Fibroblast of lung (primary cell): Measurements from ENCODE around the gene NUDT22. TPM values are rescaled to one million over a fixed set of nuclear protein-coding genes. Genes with fewer than 3 reads are reported as not detected.

Experiments used
- DNase-seq, 2 donors: peaks; one replicate each; pipeline versions ENCODE4 v3.0.0 to v3.0.0-alpha.2; 2010; ENCODE audit warnings: low read depth in 2 of 2
- H2AFZ ChIP-seq: 2 replicates; pipeline ENCODE4 v1.5.1; 2012; ENCODE audit warnings: low read length, control low read depth, inconsistent platforms
- H3K27ac ChIP-seq: 2 replicates; pipeline ENCODE4 v1.5.1; 2011; ENCODE audit warnings: low read length, control low read depth; ENCODE audit not compliant: insufficient read depth
- H3K27me3 ChIP-seq: 2 replicates; pipeline ENCODE4 v1.5.1; 2011; ENCODE audit warnings: mild to moderate bottlenecking, low read length; ENCODE audit not compliant: control insufficient read depth, insufficient read depth
- H3K36me3 ChIP-seq: 2 replicates; pipeline ENCODE4 v1.5.1; 2011; ENCODE audit warnings: low read length; ENCODE audit not compliant: control insufficient read depth, insufficient read depth
- H3K4me1 ChIP-seq: 2 replicates; pipeline ENCODE4 v1.5.1; 2011; ENCODE audit warnings: low read length; ENCODE audit not compliant: control insufficient read depth, insufficient read depth; ENCODE audit errors: extremely low read depth
- H3K4me2 ChIP-seq: 2 replicates; pipeline ENCODE4 v1.5.1; 2011; ENCODE audit warnings: low read length, control low read depth; ENCODE audit not compliant: insufficient read depth; ENCODE audit errors: extremely low read depth
- H3K4me3 ChIP-seq, 4 experiments: fragments of 200-600 bp in 1 of 4; sonication (generic) in 1 of 4; replicated peaks in 1 of 4; 2 replicates each; pipeline ENCODE4 v1.5.1; 2011 to 2016; ENCODE audit warnings: low read length in 4 of 4, low read depth in 3 of 4, mild to moderate bottlenecking in 3 of 4, control low read depth in 2 of 4, inconsistent platforms in 1 of 4, mixed read lengths in 1 of 4; ENCODE audit not compliant: insufficient read depth in 1 of 4; ENCODE audit errors: control extremely low read depth in 1 of 4
- H3K79me2 ChIP-seq: 2 replicates; pipeline ENCODE4 v1.5.1; 2012; ENCODE audit warnings: mild to moderate bottlenecking, low read length, inconsistent platforms; ENCODE audit not compliant: control insufficient read depth, insufficient read depth
- H3K9ac ChIP-seq: 2 replicates; pipeline ENCODE4 v1.5.1; 2011; ENCODE audit warnings: mild to moderate bottlenecking, low read length, control low read depth; ENCODE audit not compliant: insufficient read depth
- H3K9me3 ChIP-seq: 2 replicates; pipeline ENCODE4 v1.5.1; 2012; ENCODE audit warnings: low read depth, low read length; ENCODE audit not compliant: control insufficient read depth, insufficient read depth
- H4K20me1 ChIP-seq: 2 replicates; pipeline ENCODE4 v1.5.1; 2011; ENCODE audit warnings: low read length; ENCODE audit not compliant: control insufficient read depth, insufficient read depth; ENCODE audit errors: extremely low read depth
- EZH2 ChIP-seq: IDR thresholded peaks from 2 replicates; pipeline ENCODE4 v1.5.1; 2012; ENCODE audit warnings: low read length, control low read depth, mild to moderate bottlenecking; ENCODE audit errors: missing control alignments
- polyA plus RNA-seq, 2 donors: library from polyadenylated mRNA; depleted of rRNA in 1 of 2; stranded (reverse) in 1 of 2; unstranded in 1 of 2; fragments of >200 nt; gene quantifications; 2 replicates each; pipeline ENCODE4 v1.2.1, GENCODE V29; 2011 to 2012; ENCODE audit warnings: missing spikeins in 1 of 2
- total RNA-seq: library from RNA; depleted of rRNA; stranded (reverse); fragments of >200 nt; gene quantifications from 2 replicates; pipeline ENCODE4 v1.2.1, GENCODE V29; 2014
- TF ChIP-seq, protein P1 (sequence below), 2 donors: IDR thresholded peaks in 1 of 2; conservative IDR thresholded peaks in 1 of 2; 1 replicate in 1 of 2; 2 replicates in 1 of 2; pipeline ENCODE4 v1.5.1; 2011 to 2012; ENCODE audit warnings: low read length in 2 of 2, control low read depth in 1 of 2, inconsistent platforms in 1 of 2, low read depth in 1 of 2, mild to moderate bottlenecking in 1 of 2

Gene NUDT22
- total and polyA plus RNA-seq, 2 donors (not counting 1 experiment from before 2014, with no cell fraction given): 18.5 to 71.5 TPM

DNA sequence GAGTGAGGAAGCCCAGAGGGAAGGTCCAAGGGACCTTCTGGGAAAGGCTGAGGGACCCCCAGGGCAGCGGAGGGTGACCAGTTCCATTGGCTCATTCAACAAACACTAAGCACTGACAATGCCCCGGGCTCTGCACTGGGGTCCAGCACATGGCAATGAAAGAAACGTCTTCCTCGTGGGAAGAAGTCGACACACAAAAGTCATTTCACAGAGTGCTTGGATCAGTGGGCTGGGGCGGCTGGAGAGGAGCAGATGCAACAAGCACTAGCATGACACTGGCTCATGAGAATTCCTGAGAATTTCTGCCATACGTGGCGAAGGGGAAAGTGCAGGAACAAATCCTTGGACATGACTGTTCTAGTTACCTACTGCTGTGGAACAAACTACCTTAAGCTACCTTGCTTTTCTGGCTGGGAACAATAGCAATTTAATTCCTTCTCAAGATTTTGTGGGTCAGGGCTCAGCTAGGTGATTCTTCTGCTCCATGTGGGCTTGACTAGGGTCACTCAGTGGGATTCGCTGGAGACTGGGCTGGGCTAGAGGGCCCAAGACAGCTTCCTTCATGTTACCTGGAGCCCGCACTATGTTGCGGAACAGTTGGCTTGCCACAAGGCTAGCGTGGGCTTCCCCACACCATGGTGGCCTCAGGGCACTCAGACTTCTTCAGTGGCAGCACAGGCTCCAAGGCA is 47.0 kb upstream of the NUDT22 start:
- Histone ChIP-seq H3K4me3 (no peak overlapping the region), H4K20me1 (no peaks in the 10 kb centered on the region), H3K36me3 (peaks cover 5% of the 10 kb centered on the region), H2AFZ (no peak overlapping the region), H3K79me2 (peaks cover 6% of the 10 kb centered on the region), H3K27ac (no peak overlapping the region), H3K9me3 (no peaks in the 10 kb centered on the region), H3K27me3 (no peaks in the 10 kb centered on the region), H3K4me1 (peaks cover 15% of the 10 kb centered on the region), H3K4me2 (no peak overlapping the region), H3K9ac (no peak overlapping the region)
- TF ChIP-seq EZH2: no peak
- DNase-seq: no peak

DNA sequence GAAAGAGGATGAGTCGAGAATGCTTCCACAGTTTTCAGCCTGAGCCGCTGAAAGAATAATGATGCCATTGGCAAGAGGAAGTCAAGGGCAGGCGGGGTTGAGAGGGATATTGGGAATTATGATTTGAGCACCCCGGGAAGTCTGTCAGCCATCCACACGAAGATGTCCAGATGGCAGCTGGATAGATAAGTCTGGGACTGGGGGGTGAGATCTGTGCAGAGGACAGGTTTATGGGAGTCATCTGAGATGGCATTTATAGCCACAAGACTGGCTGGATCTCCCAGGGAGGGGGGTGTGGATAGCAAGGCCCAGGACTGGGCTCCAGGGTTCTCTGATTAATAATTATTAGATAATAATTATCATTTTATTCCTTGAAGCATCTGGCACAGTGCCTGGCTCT is 45.2 kb upstream of the NUDT22 start:
- peak overlapping the region; percentile 62 for H3K27ac ChIP-seq
- peaks cover 12% of the 10 kb centered on the region for H3K79me2 ChIP-seq
- H3K4me3 ChIP-seq: peak overlapping the region in 3 of 4 experiments; percentile 24 to 41 (median 33)
- H4K20me1 ChIP-seq: no peaks in the 10 kb centered on the region
- TF ChIP-seq EZH2: no peak
- TF ChIP-seq, protein P1, sequence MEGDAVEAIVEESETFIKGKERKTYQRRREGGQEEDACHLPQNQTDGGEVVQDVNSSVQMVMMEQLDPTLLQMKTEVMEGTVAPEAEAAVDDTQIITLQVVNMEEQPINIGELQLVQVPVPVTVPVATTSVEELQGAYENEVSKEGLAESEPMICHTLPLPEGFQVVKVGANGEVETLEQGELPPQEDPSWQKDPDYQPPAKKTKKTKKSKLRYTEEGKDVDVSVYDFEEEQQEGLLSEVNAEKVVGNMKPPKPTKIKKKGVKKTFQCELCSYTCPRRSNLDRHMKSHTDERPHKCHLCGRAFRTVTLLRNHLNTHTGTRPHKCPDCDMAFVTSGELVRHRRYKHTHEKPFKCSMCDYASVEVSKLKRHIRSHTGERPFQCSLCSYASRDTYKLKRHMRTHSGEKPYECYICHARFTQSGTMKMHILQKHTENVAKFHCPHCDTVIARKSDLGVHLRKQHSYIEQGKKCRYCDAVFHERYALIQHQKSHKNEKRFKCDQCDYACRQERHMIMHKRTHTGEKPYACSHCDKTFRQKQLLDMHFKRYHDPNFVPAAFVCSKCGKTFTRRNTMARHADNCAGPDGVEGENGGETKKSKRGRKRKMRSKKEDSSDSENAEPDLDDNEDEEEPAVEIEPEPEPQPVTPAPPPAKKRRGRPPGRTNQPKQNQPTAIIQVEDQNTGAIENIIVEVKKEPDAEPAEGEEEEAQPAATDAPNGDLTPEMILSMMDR (conservative IDR thresholded peaks at IDR 0.05 in 1 of 2, IDR thresholded peaks at IDR 0.05 in 1 of 2; ENCODE audit: low read depth in 1 of 2, low read length in 2 of 2): no peak
- no peaks in the 10 kb centered on the region for H3K27me3 ChIP-seq
- no peaks in the 10 kb centered on the region for H3K9me3 ChIP-seq
- H3K4me2 ChIP-seq: peak overlapping the region; percentile 90
- peaks cover 5% of the 10 kb centered on the region for H3K36me3 ChIP-seq
- no peak overlapping the region for H2AFZ ChIP-seq
- peaks cover 17% of the 10 kb centered on the region for H3K4me1 ChIP-seq
- no peak for DNase-seq
- no peak overlapping the region for H3K9ac ChIP-seq

DNA sequence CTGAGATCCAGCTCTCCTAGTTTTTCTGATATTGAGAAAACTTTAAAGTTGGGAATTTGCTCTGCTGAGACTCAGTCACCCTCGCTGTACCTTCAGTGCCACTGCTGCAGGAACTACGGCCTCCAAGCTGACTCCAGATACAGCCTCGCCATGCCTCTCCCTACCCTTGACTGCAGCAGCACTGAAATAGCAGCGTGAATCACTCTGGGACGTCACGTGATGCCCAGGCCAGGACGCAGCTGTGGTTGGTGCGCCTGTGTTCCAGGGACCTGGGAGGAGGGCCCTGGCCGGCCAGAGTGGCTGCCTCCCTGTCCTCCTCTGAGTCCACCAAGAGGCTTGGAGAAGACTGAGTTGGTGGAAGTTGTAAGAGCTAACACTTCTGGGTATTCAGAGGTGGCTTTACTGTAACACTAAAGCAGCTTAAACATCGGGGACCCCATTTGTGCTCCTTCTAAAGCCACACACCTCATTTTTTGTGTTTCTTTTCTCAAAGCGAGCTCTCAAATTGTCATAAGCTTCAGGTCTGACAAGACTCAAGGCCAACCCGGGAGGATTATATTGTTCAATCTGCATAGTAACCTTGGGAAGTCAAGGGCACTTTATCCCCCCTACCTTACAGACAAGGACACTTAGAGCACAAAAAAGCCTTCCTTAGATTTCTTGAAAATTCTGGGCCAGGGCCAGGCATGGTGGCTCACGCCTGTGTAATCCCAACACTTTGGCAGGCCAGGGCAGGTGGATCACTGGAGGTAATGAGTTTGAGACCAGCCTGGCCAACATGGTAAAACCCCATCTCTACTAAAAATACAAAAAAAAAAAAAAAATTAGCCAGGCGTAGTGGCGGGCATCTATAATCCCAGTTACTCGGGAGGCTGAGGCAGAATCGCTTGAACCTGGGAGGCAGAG is 44.3 kb upstream of the NUDT22 start:
- Histone ChIP-seq H3K27me3 (no peaks in the 10 kb centered on the region), H3K27ac (peak overlapping the region; percentile 62), H3K4me2 (peak overlapping the region; percentile 90), H3K79me2 (peaks cover 12% of the 10 kb centered on the region), H4K20me1 (no peaks in the 10 kb centered on the region), H3K4me1 (peaks cover 17% of the 10 kb centered on the region), H3K9me3 (no peaks in the 10 kb centered on the region), H2AFZ (peak overlapping the region; percentile 66), H3K4me3 (peak overlapping the region; percentile 24 to 41 (median 30)), H3K36me3 (peaks cover 5% of the 10 kb centered on the region), H3K9ac (no peak overlapping the region)
- TF ChIP-seq, protein P1 (conservative IDR thresholded peaks at IDR 0.05 in 1 of 2, IDR thresholded peaks at IDR 0.05 in 1 of 2; ENCODE audit: low read depth in 1 of 2, low read length in 2 of 2): no peak
- TF ChIP-seq EZH2: no peak
- peak; percentile 93 for DNase-seq
